LNCAP (cell line): Measurements from ENCODE around the gene ZNF283.

Experiments used
- TF ChIP-seq, protein P1 (sequence below): fragments of 450-650 bp; IDR thresholded peaks from 2 replicates; pipeline ENCODE4 v1.5.1; 2017; ENCODE audit warnings: mild to moderate bottlenecking

Gene ZNF283

DNA sequence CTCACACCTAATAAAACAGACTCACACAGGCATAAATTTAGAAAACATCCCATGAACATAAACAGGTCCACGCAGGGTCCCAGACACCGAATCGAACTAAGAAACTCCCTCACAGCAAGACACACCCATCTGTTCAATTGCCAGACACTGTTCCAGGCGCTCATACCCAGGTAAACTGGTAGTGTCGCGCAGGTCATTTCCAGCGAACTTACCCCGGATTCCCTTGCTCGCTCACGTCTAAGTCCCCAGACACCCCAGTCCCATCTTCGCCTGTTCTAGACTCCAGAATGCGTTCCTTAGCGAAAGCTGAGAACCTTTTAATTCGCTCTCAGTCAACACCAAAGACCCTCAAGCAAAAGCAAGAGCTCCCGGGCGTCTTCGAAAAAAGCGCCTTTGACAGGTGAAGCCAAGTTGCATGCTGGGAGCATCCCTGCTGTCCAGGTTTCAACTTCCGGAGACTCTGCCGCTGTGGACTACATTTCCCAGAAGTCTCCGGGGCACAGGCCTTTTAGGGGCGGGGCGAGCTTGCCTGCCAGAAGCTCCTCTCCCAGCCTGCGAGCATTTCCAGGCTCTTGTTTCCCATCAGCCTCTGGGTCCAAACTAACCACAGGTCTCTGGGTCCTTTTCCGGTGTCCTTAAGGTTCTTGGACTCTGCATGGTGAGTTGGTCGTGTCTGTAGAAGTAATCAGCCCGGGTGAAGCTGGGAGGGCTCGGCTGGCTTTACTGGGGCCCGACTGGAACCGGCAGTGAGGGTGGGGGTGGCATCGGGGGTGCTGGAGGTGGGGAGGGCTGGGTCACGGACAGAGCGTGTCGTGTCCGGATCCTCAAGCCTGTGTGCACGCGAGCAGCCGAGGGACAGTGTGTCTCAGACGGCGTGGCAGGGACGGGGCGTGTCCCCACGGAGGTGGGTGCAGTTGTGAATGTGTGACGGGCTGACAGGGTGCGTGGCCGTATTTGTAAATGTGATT, at the start of gene ZNF283:
TSS of gene ZNF283 (plus strand) at position 535 of the 968 bp plus-strand sequence. CDS start 6,184 bp downstream, outside the sequence.
- TF ChIP-seq, protein P1, sequence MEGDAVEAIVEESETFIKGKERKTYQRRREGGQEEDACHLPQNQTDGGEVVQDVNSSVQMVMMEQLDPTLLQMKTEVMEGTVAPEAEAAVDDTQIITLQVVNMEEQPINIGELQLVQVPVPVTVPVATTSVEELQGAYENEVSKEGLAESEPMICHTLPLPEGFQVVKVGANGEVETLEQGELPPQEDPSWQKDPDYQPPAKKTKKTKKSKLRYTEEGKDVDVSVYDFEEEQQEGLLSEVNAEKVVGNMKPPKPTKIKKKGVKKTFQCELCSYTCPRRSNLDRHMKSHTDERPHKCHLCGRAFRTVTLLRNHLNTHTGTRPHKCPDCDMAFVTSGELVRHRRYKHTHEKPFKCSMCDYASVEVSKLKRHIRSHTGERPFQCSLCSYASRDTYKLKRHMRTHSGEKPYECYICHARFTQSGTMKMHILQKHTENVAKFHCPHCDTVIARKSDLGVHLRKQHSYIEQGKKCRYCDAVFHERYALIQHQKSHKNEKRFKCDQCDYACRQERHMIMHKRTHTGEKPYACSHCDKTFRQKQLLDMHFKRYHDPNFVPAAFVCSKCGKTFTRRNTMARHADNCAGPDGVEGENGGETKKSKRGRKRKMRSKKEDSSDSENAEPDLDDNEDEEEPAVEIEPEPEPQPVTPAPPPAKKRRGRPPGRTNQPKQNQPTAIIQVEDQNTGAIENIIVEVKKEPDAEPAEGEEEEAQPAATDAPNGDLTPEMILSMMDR = no peak

DNA sequence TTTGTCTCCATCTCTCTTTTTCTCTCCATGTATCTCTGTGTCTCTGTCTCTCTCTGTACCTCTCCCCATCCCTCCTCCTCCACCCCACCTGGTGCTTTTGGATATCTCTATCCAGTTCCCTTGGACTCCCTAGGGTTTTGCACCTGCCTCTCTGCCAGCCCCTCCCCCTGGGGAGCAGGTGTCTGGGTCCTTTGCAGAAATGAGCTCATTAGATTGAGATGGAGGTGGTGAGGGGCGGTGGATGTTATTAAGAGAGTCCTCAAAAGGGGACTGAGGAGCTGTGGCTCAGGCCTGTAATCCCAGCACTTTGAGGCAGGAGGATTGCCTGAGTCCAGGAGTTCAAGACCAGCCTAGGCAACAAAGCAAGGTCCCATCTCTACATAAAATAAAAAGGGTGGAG, 48.5 kb upstream of the ZNF283 start:
- TF ChIP-seq, protein P1 = no peak

DNA sequence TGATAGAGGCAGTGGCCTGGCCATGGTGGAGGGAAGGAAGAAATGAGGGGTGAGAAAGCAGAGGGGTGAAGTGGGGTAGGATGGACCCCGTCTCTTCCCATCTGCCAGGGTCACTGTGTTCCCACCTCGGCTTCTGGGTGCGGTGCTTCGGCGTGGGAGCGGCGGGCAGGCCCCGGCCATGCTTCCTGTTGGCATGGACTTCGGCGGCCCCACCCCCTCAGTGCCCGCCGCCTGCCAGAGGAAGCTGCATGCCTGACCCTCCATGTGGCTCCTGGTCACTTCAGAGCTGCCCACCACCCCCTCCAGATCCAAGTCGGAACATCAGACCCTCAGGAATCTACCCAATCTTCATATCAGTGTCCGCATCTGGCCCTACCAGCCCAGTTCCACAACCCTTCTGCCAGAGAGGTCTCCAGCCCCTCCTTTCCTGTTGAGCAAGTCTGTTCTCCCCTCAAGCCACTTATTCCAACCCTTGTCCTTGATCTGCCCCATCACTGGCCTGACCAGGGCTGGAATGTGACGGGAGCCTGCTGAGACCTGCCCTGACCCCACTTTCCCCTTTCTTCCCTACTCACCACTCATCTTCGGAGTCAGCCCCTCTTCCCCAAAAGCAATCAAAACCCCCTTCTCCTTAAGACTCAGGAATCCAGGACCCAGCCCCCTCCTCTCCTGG, 47.8 kb upstream of the ZNF283 start:
- TF ChIP-seq, protein P1 = no peak

DNA sequence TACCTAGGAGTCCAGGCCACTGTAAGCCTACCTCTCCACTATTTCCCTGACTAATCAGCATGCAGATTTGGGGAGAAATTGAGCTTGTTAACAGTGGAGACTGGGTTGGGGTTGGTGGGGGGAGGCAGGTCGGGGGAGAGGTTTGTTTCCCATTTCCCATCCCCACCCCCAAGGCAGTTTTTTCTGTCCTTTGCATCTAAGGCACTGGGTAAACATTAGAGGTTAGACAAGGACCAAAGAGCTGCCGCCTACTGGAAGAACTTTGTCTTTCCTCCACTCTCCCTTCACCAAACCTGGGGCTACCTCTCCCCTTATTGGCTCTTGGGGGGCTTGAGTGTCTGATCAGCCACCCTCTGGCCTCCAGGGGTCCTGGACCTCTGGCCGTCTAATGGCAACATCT, 47.3 kb upstream of the ZNF283 start:
- TF ChIP-seq, protein P1 = no peak

DNA sequence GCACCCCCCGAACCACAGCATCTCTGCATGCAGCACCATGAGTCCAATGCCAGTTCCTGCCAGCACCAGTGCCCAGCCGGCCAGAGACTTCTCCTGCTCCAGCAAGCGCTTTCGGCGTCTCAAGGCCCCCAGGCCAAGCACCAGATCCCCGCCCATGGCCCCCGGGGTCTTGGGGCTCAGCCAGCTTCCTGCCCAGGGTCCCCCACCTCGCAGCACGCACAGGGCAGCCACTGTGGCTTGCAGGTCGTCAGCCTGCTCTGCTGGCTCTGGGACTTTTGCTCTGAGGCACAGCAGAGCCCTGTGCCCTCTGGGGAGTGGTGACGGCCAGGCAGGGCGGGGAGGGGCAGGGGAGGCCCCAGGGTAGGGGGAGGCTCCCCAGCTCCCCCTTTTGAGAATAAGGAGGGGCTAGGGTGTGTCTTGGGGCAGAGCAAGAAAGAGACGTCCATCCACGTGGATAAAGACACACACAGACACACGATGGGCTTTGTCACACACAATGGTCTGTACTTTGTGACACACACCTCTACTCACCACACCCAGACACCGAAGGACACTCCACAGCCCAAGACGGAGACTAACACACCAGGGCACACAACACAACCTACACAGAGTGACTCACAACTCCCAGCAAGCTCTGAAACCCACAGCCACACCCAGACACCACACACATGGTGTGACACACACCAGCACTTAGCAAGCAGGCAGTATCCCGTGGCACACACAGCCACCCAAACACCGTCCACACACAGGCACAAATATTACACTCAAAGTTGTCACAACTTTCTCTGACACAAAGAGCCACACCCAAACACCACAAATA, 46.2 kb upstream of the ZNF283 start, which contains the start of gene KCNN4:
TSS of gene KCNN4 (minus strand) at position 268 of the 820 bp plus-strand sequence. CDS start at position 156, 112 bp downstream.
- TF ChIP-seq, protein P1 = no peak

DNA sequence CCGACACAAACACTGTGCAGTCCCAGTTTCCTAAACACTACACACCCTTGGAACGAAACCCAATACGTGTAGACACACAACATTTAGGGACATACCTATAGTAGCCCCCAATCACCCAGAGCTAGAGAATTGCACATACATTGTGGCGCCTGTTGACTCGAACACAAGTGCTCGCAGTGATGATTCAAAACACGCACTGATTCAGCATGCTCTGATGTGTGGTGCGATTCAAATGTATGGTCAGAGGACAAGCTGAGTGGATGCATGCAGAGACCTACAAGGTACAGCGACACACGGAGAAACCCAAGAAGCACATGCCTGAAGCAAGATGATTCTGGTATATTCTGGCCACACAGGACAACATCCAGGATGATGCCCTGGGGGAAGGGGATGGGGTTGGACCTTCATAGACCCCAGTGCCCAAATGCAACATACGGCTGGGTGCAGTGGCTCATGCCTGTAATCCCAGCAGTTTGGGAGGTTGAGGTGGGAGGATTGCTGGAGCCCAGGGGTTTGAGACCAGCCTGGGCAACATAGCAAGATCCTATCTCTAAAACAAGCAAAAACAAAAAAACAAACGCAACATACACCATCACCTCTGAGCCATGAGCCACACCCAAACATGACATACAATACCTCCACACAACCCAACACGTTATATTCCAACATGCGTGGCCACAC, 45.4 kb upstream of the ZNF283 start:
- TF ChIP-seq, protein P1 = no peak
